Activated CD8-positive, alpha-beta memory T cell treated with anti-CD3 and anti-CD28 coated beads, Interleukin-2, amount 10 ng/mL, durations not matched to agents 7 days and 5 days (primary cell): ENCODE results near the gene SIPA1L3. TPM values are rescaled to one million over a fixed set of nuclear protein-coding genes. Genes with fewer than 3 reads are reported as not detected.

Experiments used
- ATAC-seq: fragments of 150-1000 bp; cut with Tn5 transposase; one replicate; pipeline ENCODE4 v1.10.0; 2021; ENCODE audit warnings: moderate library complexity
- CTCF ChIA-PET: fragments of 350-600 bp; sonication (Branson Sonifier 250); formaldehyde crosslinking; loops from one replicate; lab custom pipeline; 2021; ENCODE audit warnings: antibody characterized with exemption; lab: Charles Lee
- DNase-seq: peaks from one replicate; pipeline ENCODE4 v3.0.0-alpha.2; 2020
- H3K27ac Mint-ChIP-seq: one replicate; pipeline ENCODE4 v1.8.0; 2021; ENCODE audit warnings: mild to moderate bottlenecking, mixed read lengths
- H3K27me3 Mint-ChIP-seq: one replicate; pipeline ENCODE4 v1.8.0; 2021; ENCODE audit warnings: mixed read lengths
- H3K36me3 Mint-ChIP-seq: one replicate; pipeline ENCODE4 v1.8.0; 2021; ENCODE audit warnings: mild to moderate bottlenecking, mixed read lengths
- H3K4me1 Mint-ChIP-seq: one replicate; pipeline ENCODE4 v1.8.0; 2021; ENCODE audit warnings: mixed read lengths
- H3K4me3 Mint-ChIP-seq: one replicate; pipeline ENCODE4 v1.8.0; 2021; ENCODE audit warnings: mild to moderate bottlenecking, moderate library complexity, mixed read lengths
- H3K9me3 Mint-ChIP-seq: one replicate; pipeline ENCODE4 v1.8.0; 2022; ENCODE audit warnings: low read depth, mixed read lengths
- total RNA-seq, 2 experiments: library from RNA; stranded (reverse); gene quantifications; one replicate each; pipeline ENCODE4 v1.2.3, GENCODE V29; 2021

The SIPA1L3 gene
- total RNA-seq, 2 experiments from 2014 or later, result 16.6 to 21.6 TPM

- Mint-ChIP-seq H3K27ac (no peak overlapping the region), H3K4me3 (no peak overlapping the region), H3K36me3 (peaks cover 3% of the 10 kb centered on the region), H3K27me3 (no peaks in the 10 kb centered on the region), H3K4me1 (no peaks in the 10 kb centered on the region), H3K9me3 (peaks cover 4% of the 10 kb centered on the region)
- CTCF ChIA-PET, result no interaction called here
- no peak for DNase-seq
- ATAC-seq, result no peak
Observed at GRCh38 chr19:37942516-37942902, 35.5 kb downstream of the SIPA1L3 start.

GRCh38 chr19:37943480-37943879 is 36.5 kb downstream of the SIPA1L3 start:
- CTCF ChIA-PET, result no interaction called here
- no peak overlapping the region for H3K27ac Mint-ChIP-seq
- H3K9me3 Mint-ChIP-seq, result peaks cover 4% of the 10 kb centered on the region
- peaks cover 2% of the 10 kb centered on the region for H3K36me3 Mint-ChIP-seq
- no peak overlapping the region for H3K4me3 Mint-ChIP-seq
- H3K4me1 Mint-ChIP-seq, result no peaks in the 10 kb centered on the region
- DNase-seq (no peak), ATAC-seq (no peak)
- H3K27me3 Mint-ChIP-seq, result no peaks in the 10 kb centered on the region

GRCh38 chr19:37946132-37946531 is 39.1 kb downstream of the SIPA1L3 start:
- CTCF ChIA-PET, result no interaction called here
- H3K4me3 Mint-ChIP-seq, result no peak overlapping the region
- no peaks in the 10 kb centered on the region for H3K9me3 Mint-ChIP-seq
- H3K27me3 Mint-ChIP-seq, result no peaks in the 10 kb centered on the region
- H3K36me3 Mint-ChIP-seq, result no peaks in the 10 kb centered on the region
- DNase-seq, result no peak
- ATAC-seq, result no peak
- H3K4me1 Mint-ChIP-seq, result no peaks in the 10 kb centered on the region
- H3K27ac Mint-ChIP-seq, result no peak overlapping the region

- H3K4me3 Mint-ChIP-seq, result no peak overlapping the region
- DNase-seq, result no peak
- H3K4me1 Mint-ChIP-seq, result no peaks in the 10 kb centered on the region
- CTCF ChIA-PET, result no interaction called here
- no peak for ATAC-seq
- H3K27ac Mint-ChIP-seq, result no peak overlapping the region
- H3K36me3 Mint-ChIP-seq, result no peaks in the 10 kb centered on the region
- H3K27me3 Mint-ChIP-seq, result no peaks in the 10 kb centered on the region
- no peaks in the 10 kb centered on the region for H3K9me3 Mint-ChIP-seq
Observed at GRCh38 chr19:37947778-37948177, 40.8 kb downstream of the SIPA1L3 start.

- no peaks in the 10 kb centered on the region for H3K9me3 Mint-ChIP-seq
- H3K4me3 Mint-ChIP-seq, result no peak overlapping the region
- no peaks in the 10 kb centered on the region for H3K4me1 Mint-ChIP-seq
- no peaks in the 10 kb centered on the region for H3K36me3 Mint-ChIP-seq
- ATAC-seq, result no peak
- no peak overlapping the region for H3K27ac Mint-ChIP-seq
- no peaks in the 10 kb centered on the region for H3K27me3 Mint-ChIP-seq
- CTCF ChIA-PET, result no interaction called here
- no peak for DNase-seq
Observed at GRCh38 chr19:37948362-37948761, 41.4 kb downstream of the SIPA1L3 start.

GRCh38 chr19:37950471-37951175 is 43.6 kb downstream of the SIPA1L3 start:
- CTCF ChIA-PET, result no interaction called here
- Mint-ChIP-seq H3K36me3 (peaks cover 3% of the 10 kb centered on the region), H3K27me3 (no peaks in the 10 kb centered on the region), H3K4me3 (no peak overlapping the region), H3K4me1 (no peaks in the 10 kb centered on the region), H3K9me3 (peaks cover 3% of the 10 kb centered on the region), H3K27ac (no peak overlapping the region)
- ATAC-seq (no peak), DNase-seq (no peak)

- Mint-ChIP-seq H3K27ac (no peak overlapping the region), H3K4me1 (no peaks in the 10 kb centered on the region), H3K27me3 (no peaks in the 10 kb centered on the region), H3K4me3 (no peak overlapping the region), H3K36me3 (peaks cover 3% of the 10 kb centered on the region), H3K9me3 (peaks cover 3% of the 10 kb centered on the region)
- no peak for DNase-seq
- ATAC-seq, result no peak
- CTCF ChIA-PET, result no interaction called here
Observed at GRCh38 chr19:37951816-37952210, 44.8 kb downstream of the SIPA1L3 start.

- DNase-seq (no peak), ATAC-seq (no peak)
- Mint-ChIP-seq H3K27ac (no peak overlapping the region), H3K36me3 (peaks cover 3% of the 10 kb centered on the region), H3K9me3 (peaks cover 3% of the 10 kb centered on the region), H3K4me3 (no peak overlapping the region), H3K4me1 (no peaks in the 10 kb centered on the region), H3K27me3 (no peaks in the 10 kb centered on the region)
- CTCF ChIA-PET, result no interaction called here
Observed at GRCh38 chr19:37953171-37953917, 46.3 kb downstream of the SIPA1L3 start.

- no peaks in the 10 kb centered on the region for H3K27me3 Mint-ChIP-seq
- peaks cover 5% of the 10 kb centered on the region for H3K36me3 Mint-ChIP-seq
- DNase-seq, result no peak
- H3K4me1 Mint-ChIP-seq, result no peaks in the 10 kb centered on the region
- no peak overlapping the region for H3K4me3 Mint-ChIP-seq
- CTCF ChIA-PET, result no interaction called here
- ATAC-seq, result no peak
- no peak overlapping the region for H3K27ac Mint-ChIP-seq
- H3K9me3 Mint-ChIP-seq, result peaks cover 4% of the 10 kb centered on the region
Observed at GRCh38 chr19:37953918-37954303, 46.9 kb downstream of the SIPA1L3 start.

GRCh38 chr19:37954421-37954874 is 47.4 kb downstream of the SIPA1L3 start:
- Mint-ChIP-seq H3K27ac (no peak overlapping the region), H3K36me3 (peaks cover 5% of the 10 kb centered on the region), H3K4me3 (no peak overlapping the region), H3K27me3 (no peaks in the 10 kb centered on the region), H3K9me3 (peaks cover 4% of the 10 kb centered on the region), H3K4me1 (no peaks in the 10 kb centered on the region)
- DNase-seq (no peak), ATAC-seq (no peak)
- CTCF ChIA-PET, result no interaction called here

GRCh38 chr19:37955986-37956385 is 49.0 kb downstream of the SIPA1L3 start:
- H3K9me3 Mint-ChIP-seq, result peaks cover 4% of the 10 kb centered on the region
- DNase-seq, result no peak
- H3K4me3 Mint-ChIP-seq, result no peak overlapping the region
- no peaks in the 10 kb centered on the region for H3K27me3 Mint-ChIP-seq
- H3K4me1 Mint-ChIP-seq, result no peaks in the 10 kb centered on the region
- ATAC-seq, result no peak
- no peak overlapping the region for H3K27ac Mint-ChIP-seq
- peaks cover 5% of the 10 kb centered on the region for H3K36me3 Mint-ChIP-seq
- CTCF ChIA-PET, result no interaction called here

- Mint-ChIP-seq H3K4me3 (no peak overlapping the region), H3K9me3 (peaks cover 11% of the 10 kb centered on the region), H3K27me3 (no peaks in the 10 kb centered on the region), H3K4me1 (no peaks in the 10 kb centered on the region), H3K27ac (no peak overlapping the region), H3K36me3 (peaks cover 11% of the 10 kb centered on the region)
- DNase-seq, result no peak
- no peak for ATAC-seq
- CTCF ChIA-PET, result no interaction called here
Observed at GRCh38 chr19:37957176-37957575, 50.2 kb downstream of the SIPA1L3 start.

- no peak for DNase-seq
- no peak overlapping the region for H3K4me3 Mint-ChIP-seq
- peaks cover 14% of the 10 kb centered on the region for H3K36me3 Mint-ChIP-seq
- no peaks in the 10 kb centered on the region for H3K4me1 Mint-ChIP-seq
- H3K27me3 Mint-ChIP-seq, result no peaks in the 10 kb centered on the region
- no peak overlapping the region for H3K27ac Mint-ChIP-seq
- CTCF ChIA-PET, result no interaction called here
- H3K9me3 Mint-ChIP-seq, result peaks cover 11% of the 10 kb centered on the region
- no peak for ATAC-seq
Observed at GRCh38 chr19:37959665-37960114, 52.7 kb downstream of the SIPA1L3 start.

- ATAC-seq (no peak), DNase-seq (no peak)
- CTCF ChIA-PET, result no interaction called here
- Mint-ChIP-seq H3K36me3 (peaks cover 10% of the 10 kb centered on the region), H3K9me3 (peaks cover 8% of the 10 kb centered on the region), H3K27ac (no peak overlapping the region), H3K4me1 (no peaks in the 10 kb centered on the region), H3K27me3 (no peaks in the 10 kb centered on the region), H3K4me3 (no peak overlapping the region)
Observed at GRCh38 chr19:37961198-37961597, 54.2 kb downstream of the SIPA1L3 start.
